HG02763 (cell line): ENCODE data around the gene TCF7L2.

ENCODE experiments used
- ATAC-seq: cut with Tn5 transposase; IDR thresholded peaks from one replicate; pipeline ENCODE4 v1.9.1; 2021; ENCODE audit warnings: mild to moderate bottlenecking, moderate library complexity; ENCODE audit not compliant: unreplicated experiment

TCF7L2 gene

GRCh38 chr10:113041841-113042750 is 92.0 kb downstream of the TCF7L2 start:
- no peak for ATAC-seq

DNA sequence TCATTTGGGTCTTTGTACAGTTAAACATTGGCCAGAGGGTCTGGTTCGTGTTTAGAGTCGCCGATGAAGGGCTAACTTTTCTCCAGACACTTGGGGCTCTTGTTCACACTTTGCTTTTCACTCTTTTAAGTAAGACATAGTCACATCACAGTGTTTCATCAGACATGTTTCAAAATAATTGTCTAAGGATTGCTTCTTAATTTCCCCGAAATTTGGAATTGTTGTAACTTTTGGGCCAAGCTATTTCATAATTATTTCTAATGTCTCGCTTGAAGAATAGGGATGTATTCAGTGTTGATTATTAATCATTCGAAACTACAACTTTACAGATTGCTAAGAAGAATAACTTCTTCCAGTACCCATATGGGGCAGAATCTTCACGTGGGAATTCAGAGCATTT is 92.8 kb downstream of the TCF7L2 start:
- no peak for ATAC-seq

- no peak for ATAC-seq
Observed at GRCh38 chr10:113044016-113044755, 94.1 kb downstream of the TCF7L2 start.

GRCh38 chr10:113045147-113046055 is 95.4 kb downstream of the TCF7L2 start:
- no peak for ATAC-seq

- no peak for ATAC-seq
Observed at GRCh38 chr10:113047151-113047550, 97.1 kb downstream of the TCF7L2 start.

DNA sequence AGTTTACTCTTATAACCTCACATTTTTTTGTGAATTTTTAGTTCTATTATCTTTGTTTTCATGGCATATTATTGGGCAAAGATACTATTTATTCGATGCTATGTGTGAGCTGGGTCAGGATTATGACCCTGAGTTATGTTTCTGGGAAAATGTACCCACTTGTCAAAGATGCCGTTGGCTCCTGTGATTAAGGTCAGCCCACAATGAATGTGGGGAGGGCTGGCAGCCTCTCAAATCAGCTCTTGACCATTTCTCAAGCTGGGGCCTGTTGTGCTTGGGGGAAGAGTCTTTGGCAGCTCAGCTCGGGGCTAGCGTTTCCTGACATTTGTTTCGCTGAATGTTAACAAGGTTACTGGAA is 97.5 kb downstream of the TCF7L2 start:
- no peak for ATAC-seq

GRCh38 chr10:113047963-113048781 is 98.1 kb downstream of the TCF7L2 start:
- no peak for ATAC-seq

- no peak for ATAC-seq
Observed at GRCh38 chr10:113049881-113050280, 99.8 kb downstream of the TCF7L2 start.

DNA sequence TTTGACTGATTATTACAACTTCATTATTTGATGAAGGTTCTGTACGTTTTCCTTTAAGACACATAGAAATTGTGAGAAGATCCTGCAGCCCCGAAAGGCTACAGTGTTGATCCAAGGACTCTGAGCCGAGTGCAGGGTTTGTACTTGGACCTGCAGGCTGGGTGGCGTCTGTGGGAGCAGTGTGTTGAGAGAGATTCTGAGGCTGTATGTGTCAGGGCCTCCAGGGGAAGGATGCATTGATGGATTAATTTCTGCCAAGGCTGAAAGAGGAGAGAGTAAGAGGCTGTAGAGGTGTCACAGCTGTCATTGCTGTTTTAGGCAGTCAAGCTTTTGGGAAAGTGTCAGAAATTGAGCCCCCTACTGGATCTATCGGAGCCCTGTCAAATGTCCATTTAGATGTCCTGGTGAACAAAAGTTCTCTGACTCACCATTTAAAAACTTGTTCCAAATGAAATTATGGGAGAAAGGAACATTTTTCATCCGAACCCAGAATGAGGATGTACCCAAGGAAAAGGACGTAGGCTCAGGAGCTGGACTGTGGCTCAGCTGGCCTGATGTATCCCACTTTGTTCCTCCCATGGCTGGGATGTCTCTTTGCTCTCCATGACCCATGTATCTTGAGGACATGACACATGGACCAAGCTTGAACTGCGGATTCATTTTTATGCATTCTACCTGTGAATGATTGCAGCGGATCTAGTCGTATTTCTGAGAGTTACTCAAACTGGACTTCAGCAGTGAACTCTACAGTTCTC is 102.2 kb downstream of the TCF7L2 start:
- no peak for ATAC-seq

GRCh38 chr10:113053091-113053490 is 103.0 kb downstream of the TCF7L2 start:
- no peak for ATAC-seq

DNA sequence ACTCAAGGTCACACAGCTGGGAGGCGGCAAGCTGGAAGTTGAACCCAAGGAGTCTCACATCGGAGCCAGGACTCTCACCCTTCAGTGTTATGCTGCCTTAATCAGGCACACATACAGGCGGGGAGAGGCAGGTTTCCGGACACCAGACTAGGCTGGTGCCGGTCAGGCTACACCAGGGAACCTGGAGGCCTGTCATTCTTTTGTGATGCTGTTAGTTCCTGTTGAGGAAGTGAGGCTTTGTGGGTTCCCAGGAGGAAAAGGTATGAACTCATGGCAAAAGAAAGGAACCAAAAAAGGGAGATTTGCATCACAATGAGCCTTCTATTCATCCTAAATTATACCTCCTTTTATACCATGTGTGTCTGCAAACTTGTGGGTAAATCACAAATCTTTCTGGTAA is 103.8 kb downstream of the TCF7L2 start:
- no peak for ATAC-seq

DNA sequence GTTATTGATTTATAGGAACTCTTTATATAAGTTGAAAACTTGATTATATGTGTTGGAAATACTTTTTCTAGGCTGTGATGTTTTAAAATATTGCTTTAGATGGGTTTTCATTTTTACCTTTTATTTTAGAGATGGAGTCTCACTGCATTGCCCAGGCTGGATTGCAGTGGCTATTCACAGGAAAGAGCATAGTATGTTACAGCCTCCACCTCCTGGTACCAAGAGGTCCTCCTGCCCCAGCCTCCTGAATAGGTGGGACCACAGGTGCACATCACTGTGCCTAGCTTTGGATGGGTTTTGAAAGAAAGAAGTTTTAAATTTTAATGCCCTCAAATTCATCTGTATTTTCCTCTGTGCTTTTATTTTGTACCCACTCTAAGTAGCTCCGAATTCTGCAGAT is 105.4 kb downstream of the TCF7L2 start:
- ATAC-seq, result no peak

DNA sequence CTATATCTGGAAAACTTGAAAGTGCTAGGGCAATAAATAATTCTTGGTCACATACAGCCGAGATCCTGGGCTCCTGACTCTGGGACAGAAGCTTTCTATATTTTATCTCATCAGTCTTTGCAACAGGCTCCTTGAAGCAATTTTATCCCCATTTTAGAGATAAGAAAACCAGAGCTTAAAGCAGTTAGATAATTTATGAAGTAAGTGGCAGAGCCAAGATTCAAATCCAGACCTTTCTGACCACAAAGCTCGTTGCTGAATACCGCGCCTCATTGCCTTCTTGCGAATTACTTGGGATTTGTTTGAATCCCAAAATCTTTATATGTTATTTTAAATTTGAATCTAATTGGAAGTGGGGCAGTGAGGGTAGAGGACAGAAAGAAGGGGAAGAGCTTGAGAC is 106.0 kb downstream of the TCF7L2 start:
- no peak for ATAC-seq

- no peak for ATAC-seq
Observed at GRCh38 chr10:113056441-113057021, 106.5 kb downstream of the TCF7L2 start.

- ATAC-seq, result no peak
Observed at GRCh38 chr10:113057948-113058522, 108.0 kb downstream of the TCF7L2 start.

GRCh38 chr10:113058523-113059370 is 108.7 kb downstream of the TCF7L2 start:
- ATAC-seq, result no peak

DNA sequence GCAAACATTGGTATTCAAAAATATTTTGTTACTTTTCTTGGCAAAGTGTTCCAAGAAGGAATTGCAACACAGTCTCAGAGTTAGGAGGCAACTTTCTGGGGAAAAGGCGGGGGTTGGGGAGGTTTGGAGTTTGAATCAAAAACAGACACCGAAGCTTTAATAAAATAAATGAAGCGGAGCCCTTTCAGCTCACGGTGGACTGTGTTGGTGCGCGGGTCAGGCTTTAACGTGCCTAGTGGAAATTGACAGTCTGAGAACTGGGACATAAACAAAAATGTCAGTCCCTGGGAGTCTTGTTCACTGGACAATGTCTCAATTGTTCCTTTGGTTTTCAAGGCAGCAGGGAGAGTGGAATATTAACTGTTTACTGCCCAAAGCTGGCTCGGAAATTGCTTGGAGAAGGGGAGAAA is 109.3 kb downstream of the TCF7L2 start:
- no peak for ATAC-seq
